Omental fat pad (tissue), 4 donors: Measurements from ENCODE around the gene CACNG6. TPM values are rescaled to one million over a fixed set of nuclear protein-coding genes. Genes with fewer than 3 reads are reported as not detected.

Experiments used
- ATAC-seq: fragments of 150-250 bp; one replicate; pipeline ENCODE4 v1.9.1; 2016; ENCODE audit warnings: mild to moderate bottlenecking, moderate library complexity; ENCODE audit not compliant: low FRiP score
- DNase-seq: peaks from one replicate; pipeline ENCODE4 v3.0.0-alpha.2; 2019; ENCODE audit warnings: low spot score
- total RNA-seq, 4 donors: library from RNA; depleted of rRNA; stranded (reverse); fragments of >200 nt; gene quantifications; one replicate each; pipeline ENCODE4 v1.1.0, GENCODE V29; 2016
- TF ChIP-seq, protein P1 (sequence below), 3 donors: fragments of 450-650 bp; IDR thresholded peaks; one replicate each; pipeline ENCODE4 v1.5.1; 2016 to 2017; ENCODE audit warnings: antibody characterized with exemption in 3 of 3, mild to moderate bottlenecking in 3 of 3, moderate library complexity in 2 of 3

Gene CACNG6
- total RNA-seq, 4 donors from 2014 or later, result not detected

DNA sequence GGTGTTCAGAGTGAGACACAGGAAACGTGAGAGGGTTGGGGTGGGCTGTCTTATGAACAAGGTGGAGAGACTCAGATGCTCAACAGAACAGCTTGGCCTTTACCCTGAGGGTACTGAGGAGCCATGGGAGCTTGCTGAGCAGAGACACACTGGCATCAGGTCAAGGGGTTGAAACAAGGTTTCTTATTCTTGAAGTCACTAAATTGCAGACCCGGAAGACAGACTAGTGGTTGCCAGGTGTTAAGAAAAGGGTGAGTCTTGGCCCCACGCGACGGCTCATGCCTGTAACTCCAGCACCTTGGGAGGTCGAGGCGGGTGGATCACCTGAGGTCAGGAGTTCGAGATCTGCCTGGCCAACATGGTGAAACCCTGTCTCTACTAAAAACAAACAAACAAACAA is 22.4 kb downstream of the CACNG6 start:
- TF ChIP-seq, protein P1, sequence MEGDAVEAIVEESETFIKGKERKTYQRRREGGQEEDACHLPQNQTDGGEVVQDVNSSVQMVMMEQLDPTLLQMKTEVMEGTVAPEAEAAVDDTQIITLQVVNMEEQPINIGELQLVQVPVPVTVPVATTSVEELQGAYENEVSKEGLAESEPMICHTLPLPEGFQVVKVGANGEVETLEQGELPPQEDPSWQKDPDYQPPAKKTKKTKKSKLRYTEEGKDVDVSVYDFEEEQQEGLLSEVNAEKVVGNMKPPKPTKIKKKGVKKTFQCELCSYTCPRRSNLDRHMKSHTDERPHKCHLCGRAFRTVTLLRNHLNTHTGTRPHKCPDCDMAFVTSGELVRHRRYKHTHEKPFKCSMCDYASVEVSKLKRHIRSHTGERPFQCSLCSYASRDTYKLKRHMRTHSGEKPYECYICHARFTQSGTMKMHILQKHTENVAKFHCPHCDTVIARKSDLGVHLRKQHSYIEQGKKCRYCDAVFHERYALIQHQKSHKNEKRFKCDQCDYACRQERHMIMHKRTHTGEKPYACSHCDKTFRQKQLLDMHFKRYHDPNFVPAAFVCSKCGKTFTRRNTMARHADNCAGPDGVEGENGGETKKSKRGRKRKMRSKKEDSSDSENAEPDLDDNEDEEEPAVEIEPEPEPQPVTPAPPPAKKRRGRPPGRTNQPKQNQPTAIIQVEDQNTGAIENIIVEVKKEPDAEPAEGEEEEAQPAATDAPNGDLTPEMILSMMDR (IDR thresholded peaks at IDR 0.05), result no peak

DNA sequence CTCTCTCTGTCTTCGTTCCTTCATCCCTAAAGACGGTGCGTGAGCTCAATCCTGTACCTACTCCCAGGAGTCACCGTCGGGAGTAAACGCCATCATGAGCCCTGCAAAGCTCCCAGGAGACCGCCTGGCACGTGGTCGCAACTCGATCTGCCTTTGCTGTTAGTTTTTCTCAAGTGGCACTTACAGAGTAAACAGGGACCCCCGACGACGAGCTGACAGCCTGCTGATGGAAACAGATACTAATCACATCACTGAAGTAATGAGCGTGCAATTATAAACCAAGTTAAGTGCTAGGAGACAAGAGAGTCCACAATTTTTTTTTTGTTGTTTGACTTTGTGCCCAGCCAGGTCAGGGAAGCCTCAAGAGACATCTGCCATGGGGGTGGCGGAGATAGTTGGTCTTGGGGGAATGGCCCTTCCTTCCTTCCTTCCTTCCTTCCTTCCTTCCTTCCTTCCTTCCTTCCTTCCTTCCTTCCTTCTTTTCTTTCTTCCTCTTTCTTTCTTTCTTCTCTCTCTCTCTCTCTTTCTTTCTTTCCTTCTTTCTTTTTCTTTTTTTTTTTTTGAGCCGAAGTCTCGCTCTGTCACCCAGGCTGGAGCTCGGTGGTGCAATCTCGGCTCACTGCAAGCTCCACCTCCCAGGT is 23.6 kb downstream of the CACNG6 start:
- DNase-seq (no peak), ATAC-seq (no peak)
- TF ChIP-seq, protein P1 (IDR thresholded peaks at IDR 0.05), result no peak

More for the DNA sequence above, 22.4 kb downstream of the CACNG6 start:
- DNase-seq (no peak), ATAC-seq (no peak)

DNA sequence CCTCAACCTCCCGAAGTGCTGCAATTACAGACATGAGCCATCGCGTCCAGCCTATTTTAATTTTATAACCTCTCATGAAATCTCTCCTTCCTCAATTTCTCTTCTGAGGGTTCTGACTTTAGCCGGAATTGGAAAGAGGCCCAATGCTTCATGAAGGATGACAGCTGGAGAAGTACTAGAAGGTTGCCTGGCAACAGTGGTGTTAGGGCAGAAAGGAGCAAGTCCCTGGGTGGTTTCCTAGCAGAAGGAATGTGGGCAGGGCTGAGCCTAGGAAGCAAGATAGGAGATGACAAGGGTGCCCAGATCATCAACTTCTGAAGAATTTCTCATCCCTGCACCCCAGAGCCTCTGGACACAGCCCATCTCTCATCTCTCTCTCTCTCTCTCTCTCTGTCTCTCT is 25.8 kb downstream of the CACNG6 start:
- TF ChIP-seq, protein P1 (IDR thresholded peaks at IDR 0.05), result no peak
- DNase-seq, result no peak
- no peak for ATAC-seq

DNA sequence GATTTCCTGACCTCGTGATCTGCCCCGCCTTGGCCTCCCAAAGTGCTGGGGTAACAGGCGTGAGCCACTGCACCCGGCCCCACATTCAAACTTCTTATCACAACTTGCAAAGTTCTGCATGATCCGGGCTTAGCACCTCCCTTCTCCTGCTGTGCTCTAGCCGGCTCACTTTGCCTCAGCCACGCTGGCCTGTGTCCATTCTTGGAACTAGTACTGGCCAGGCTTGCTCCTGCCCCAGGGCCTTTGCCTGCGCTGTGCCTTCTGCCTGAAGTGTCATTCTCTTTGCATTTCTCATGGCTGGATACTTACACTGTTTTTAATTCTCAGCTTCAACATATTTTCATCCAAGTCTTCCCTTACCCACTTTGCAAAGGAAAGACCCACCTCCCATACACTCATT is 29.9 kb downstream of the CACNG6 start:
- TF ChIP-seq, protein P1 (IDR thresholded peaks at IDR 0.05), result no peak

DNA sequence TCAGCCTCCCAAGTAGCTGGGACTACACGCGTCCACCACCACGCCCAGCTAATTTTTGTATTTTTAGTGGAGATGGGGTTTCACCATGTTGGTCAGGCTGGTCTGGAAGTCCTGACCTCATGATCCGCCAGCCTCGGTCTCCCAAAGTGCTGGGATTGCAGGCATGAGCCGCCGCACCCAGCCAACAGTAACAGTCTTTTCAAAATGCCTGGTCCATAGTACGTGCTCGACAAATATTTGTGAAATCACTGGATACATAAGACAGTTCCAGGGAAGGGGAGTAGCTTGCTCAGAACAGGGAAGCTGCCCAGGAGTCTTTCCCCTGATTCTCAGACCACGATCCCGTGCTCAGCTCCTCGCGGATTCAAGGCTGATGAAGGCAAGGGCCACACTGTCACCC is 30.5 kb downstream of the CACNG6 start:
- TF ChIP-seq, protein P1 (IDR thresholded peaks at IDR 0.05), result no peak
- ATAC-seq (no peak), DNase-seq (no peak)

More for the DNA sequence above, 29.9 kb downstream of the CACNG6 start:
- no peak for DNase-seq
- no peak for ATAC-seq

DNA sequence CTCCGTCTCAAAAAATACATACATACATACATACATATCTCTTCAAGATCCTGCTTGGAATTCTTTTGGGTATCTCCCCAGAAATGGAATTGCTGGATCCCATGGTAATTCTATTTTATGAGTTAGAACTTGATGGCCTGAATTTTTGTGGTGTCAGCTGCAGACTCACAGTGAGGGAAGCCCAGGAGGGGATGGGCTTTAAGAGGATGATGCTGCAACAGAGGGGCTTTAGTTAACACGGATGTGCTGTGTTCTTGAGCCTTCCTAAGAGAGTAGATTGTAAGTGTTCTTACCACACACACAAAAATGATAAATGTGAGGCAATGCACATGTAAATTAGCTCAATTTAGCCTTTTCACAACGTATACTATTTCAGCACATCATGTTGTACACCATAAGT is 31.8 kb downstream of the CACNG6 start:
- ATAC-seq (no peak), DNase-seq (no peak)
- TF ChIP-seq, protein P1 (IDR thresholded peaks at IDR 0.05), result no peak

DNA sequence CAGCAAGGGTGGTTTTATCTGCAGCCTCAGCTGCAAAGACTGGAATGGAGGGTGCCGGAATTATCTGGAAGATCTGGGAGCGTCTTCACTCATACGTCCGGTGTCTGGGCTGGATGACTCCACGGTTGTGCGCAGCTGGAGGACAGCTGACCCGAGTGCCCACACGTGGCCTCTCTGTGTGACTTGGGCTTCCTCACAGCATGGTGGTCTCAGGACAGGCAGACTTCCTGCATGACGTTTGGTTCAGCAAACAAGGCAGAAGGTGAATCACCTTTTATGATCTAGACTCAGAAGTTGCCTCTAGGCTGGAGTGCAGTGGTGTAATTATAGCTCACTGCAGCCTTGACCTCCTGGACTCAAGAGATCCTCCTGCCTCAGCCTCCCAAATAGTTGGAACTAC is 33.2 kb downstream of the CACNG6 start:
- ATAC-seq (no peak), DNase-seq (no peak)
- TF ChIP-seq, protein P1 (IDR thresholded peaks at IDR 0.05), result no peak
